Rectal smooth muscle tissue (tissue), 1 donor: ENCODE results near the gene MMP2.

ENCODE experiments used
- H3K27ac ChIP-seq: one replicate; pipeline ENCODE4 v1.7.0; 2013; ENCODE audit warnings: low read depth, low read length, inconsistent platforms
- H3K27me3 ChIP-seq: one replicate; pipeline ENCODE4 v1.7.0; 2013; ENCODE audit warnings: low read length; ENCODE audit not compliant: control insufficient read depth, insufficient read depth
- H3K36me3 ChIP-seq: one replicate; pipeline ENCODE4 v1.7.0; 2013; ENCODE audit warnings: low read length; ENCODE audit not compliant: control insufficient read depth, insufficient read depth
- H3K4me1 ChIP-seq: one replicate; pipeline ENCODE4 v1.7.0; 2013; ENCODE audit warnings: low read length; ENCODE audit not compliant: control insufficient read depth, insufficient read depth
- H3K4me3 ChIP-seq: one replicate; pipeline ENCODE4 v1.7.0; 2013; ENCODE audit warnings: low read length
- H3K9ac ChIP-seq: one replicate; pipeline ENCODE4 v1.7.0; 2013; ENCODE audit warnings: low read length

Gene MMP2

DNA sequence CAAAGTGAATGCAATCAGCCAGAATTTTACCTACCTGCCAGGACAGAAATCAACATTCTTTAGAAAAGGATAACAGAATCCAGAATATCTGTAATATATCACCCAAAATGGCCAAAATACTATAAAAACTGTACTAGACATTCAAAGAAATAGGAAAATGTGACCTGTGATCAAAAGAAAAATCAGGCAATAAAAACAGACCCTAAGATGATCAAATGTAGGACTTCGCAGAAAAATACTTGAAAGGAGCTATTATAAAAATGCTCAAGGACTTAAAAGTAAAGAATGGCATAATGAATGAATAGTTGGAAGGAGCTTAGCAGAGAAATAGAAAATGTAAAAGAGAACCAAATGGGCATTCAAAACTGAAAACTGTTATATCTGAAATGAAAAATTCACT, 33.9 kb downstream of the MMP2 start:
- Histone ChIP-seq H3K36me3 (no peaks in the 10 kb centered on the region), H3K27ac (no peak overlapping the region), H3K27me3 (no peaks in the 10 kb centered on the region), H3K9ac (no peak overlapping the region), H3K4me3 (no peak overlapping the region), H3K4me1 (no peaks in the 10 kb centered on the region)

- no peak overlapping the region for H3K4me3 ChIP-seq
- H3K9ac ChIP-seq, result no peak overlapping the region
- H3K36me3 ChIP-seq, result no peaks in the 10 kb centered on the region
- H3K4me1 ChIP-seq, result no peaks in the 10 kb centered on the region
- no peaks in the 10 kb centered on the region for H3K27me3 ChIP-seq
- H3K27ac ChIP-seq, result no peak overlapping the region
Measured at GRCh38 chr16:55513616-55514015, 34.6 kb downstream of the MMP2 start.

DNA sequence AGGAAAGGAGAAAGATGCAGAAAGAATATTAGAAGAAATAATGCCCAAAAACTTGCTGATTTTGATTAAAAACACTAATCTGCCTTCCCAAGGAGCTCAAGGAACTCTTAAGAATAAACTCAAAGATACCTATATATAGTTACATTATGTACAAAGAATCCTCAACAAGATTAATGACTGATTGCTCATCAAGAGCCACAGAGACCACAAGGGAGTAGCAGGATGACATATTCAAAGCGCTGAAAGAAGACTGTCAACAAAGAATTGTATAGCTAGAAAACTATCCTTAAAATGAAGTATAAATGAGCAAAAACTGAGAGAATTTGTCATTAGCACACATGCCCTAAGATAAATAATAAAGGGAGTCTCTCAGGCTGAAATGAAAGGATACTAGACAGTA, 36.1 kb downstream of the MMP2 start:
- no peaks in the 10 kb centered on the region for H3K36me3 ChIP-seq
- H3K27ac ChIP-seq, result no peak overlapping the region
- H3K9ac ChIP-seq, result no peak overlapping the region

DNA sequence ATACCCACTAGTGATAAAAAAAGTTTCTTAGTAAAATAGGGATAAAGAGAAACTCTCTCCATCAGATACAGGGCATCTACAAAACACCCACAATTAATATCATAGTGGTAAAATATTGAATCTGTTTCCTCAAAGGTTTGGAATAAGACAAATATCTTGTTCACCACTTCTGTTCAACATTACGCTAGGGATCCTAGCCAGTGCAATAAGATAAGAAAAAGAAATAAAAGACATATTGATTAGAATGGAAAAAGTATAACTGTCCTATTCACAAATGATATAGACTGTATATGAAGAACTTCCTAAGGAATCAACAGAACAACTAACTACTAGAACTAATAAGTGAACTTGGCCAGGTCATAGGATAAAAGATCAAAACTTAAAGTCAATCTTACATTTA, 42.8 kb downstream of the MMP2 start:
- no peaks in the 10 kb centered on the region for H3K27me3 ChIP-seq
- H3K36me3 ChIP-seq, result no peaks in the 10 kb centered on the region
- H3K27ac ChIP-seq, result no peak overlapping the region
- H3K4me3 ChIP-seq, result no peak overlapping the region
- H3K4me1 ChIP-seq, result no peaks in the 10 kb centered on the region
- H3K9ac ChIP-seq, result no peak overlapping the region

More for the DNA sequence above, 36.1 kb downstream of the MMP2 start:
- Histone ChIP-seq H3K4me3 (no peak overlapping the region), H3K27me3 (no peaks in the 10 kb centered on the region), H3K4me1 (no peaks in the 10 kb centered on the region)

DNA sequence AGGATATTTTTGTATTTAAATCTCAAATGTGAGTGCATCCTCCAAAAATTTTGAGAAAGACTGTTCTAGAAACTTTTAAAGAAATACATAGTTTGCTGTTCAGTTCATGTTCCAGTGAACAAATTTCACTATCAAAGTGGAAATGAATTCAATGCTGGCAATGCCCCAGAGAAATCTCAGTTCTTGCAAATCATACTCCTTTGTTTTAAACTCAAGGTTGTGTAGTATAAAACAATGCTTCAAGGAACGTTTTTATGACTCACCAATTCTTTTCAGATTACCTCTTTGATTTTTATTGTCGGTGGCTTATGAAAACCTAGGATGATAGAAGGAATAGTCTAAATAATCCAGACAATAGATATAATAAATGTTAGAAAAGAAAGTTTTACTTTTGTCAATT, 47.4 kb downstream of the MMP2 start:
- Histone ChIP-seq H3K27ac (no peak overlapping the region), H3K36me3 (no peaks in the 10 kb centered on the region), H3K4me1 (no peaks in the 10 kb centered on the region), H3K4me3 (no peak overlapping the region), H3K27me3 (no peaks in the 10 kb centered on the region), H3K9ac (no peak overlapping the region)

DNA sequence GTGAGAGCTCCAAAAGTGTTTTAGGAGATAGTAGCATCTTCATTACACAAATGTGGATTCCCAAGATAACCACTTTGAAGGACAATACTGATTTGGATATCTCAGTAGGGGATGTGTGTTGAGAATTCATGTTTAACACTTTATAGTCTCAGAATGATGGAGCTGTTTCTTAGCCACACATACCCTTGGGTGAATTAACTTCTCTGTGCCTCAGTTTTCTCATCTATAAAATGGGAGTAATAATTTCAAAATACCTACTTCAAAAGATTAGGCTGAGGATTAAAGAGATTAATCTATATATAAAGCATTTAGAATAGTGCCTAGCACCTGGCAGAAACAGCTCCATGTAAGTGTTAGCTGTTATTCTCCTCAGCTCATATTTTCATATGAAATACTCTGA, 48.9 kb downstream of the MMP2 start:
- Histone ChIP-seq H3K27me3 (no peaks in the 10 kb centered on the region), H3K27ac (no peak overlapping the region), H3K4me1 (no peaks in the 10 kb centered on the region), H3K36me3 (no peaks in the 10 kb centered on the region), H3K9ac (no peak overlapping the region), H3K4me3 (no peak overlapping the region)

DNA sequence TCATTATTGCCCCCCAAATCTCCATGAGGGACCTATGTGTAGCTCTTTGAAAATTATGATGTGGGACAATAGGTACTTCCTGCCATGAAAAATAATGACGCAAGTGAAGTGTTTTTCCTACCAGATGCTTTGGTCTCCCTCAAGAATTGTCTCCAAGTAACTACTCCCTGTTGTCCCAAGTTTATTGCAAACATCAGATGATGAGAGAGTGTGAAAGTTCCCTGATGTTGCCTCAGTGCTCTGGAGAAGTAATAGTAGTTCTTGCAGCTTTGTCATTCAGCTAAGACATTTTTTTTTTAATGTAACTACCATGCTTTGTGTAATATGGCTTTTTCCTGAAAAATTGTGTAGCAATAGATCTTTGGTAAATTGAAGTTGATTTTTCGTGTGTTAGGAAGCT, 50.0 kb downstream of the MMP2 start:
- Histone ChIP-seq H3K9ac (no peak overlapping the region), H3K27me3 (no peaks in the 10 kb centered on the region), H3K4me3 (no peak overlapping the region), H3K36me3 (no peaks in the 10 kb centered on the region), H3K4me1 (no peaks in the 10 kb centered on the region), H3K27ac (no peak overlapping the region)

GRCh38 chr16:55530316-55530856, 51.4 kb downstream of the MMP2 start:
- H3K27me3 ChIP-seq, result no peaks in the 10 kb centered on the region
- no peaks in the 10 kb centered on the region for H3K36me3 ChIP-seq
- no peak overlapping the region for H3K27ac ChIP-seq
- no peak overlapping the region for H3K9ac ChIP-seq
- H3K4me1 ChIP-seq, result no peaks in the 10 kb centered on the region
- no peak overlapping the region for H3K4me3 ChIP-seq

DNA sequence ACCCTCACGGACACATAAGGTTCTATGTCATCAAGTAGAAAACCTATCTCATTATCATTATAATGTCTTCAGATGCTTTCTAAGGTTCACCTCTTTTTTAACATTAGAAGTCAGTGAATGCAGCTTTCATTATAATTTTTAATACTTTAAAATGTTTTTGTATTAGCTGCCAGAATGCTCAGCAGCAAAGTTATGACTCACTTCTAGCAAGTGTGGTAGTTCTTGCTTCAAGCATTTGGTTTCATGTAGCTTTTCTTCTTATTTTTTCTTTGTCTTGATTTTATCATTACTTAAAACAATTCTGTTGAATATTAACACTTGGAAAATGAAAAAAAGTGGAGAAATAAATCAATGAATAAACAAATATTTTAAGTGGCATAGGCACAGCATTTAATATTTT, 53.2 kb downstream of the MMP2 start:
- Histone ChIP-seq H3K9ac (no peak overlapping the region), H3K4me3 (no peak overlapping the region), H3K36me3 (no peaks in the 10 kb centered on the region), H3K27ac (no peak overlapping the region), H3K4me1 (no peaks in the 10 kb centered on the region), H3K27me3 (no peaks in the 10 kb centered on the region)

- no peak overlapping the region for H3K9ac ChIP-seq
- peaks cover 2% of the 10 kb centered on the region for H3K36me3 ChIP-seq
- no peak overlapping the region for H3K4me3 ChIP-seq
- no peak overlapping the region for H3K27ac ChIP-seq
- H3K4me1 ChIP-seq, result no peaks in the 10 kb centered on the region
- H3K27me3 ChIP-seq, result no peaks in the 10 kb centered on the region
Measured at GRCh38 chr16:55534756-55535155, 55.8 kb downstream of the MMP2 start.

GRCh38 chr16:55539049-55539448, 60.1 kb downstream of the MMP2 start:
- Histone ChIP-seq H3K27me3 (no peaks in the 10 kb centered on the region), H3K4me3 (no peak overlapping the region), H3K4me1 (no peaks in the 10 kb centered on the region), H3K27ac (no peak overlapping the region), H3K36me3 (peaks cover 2% of the 10 kb centered on the region), H3K9ac (no peak overlapping the region)

DNA sequence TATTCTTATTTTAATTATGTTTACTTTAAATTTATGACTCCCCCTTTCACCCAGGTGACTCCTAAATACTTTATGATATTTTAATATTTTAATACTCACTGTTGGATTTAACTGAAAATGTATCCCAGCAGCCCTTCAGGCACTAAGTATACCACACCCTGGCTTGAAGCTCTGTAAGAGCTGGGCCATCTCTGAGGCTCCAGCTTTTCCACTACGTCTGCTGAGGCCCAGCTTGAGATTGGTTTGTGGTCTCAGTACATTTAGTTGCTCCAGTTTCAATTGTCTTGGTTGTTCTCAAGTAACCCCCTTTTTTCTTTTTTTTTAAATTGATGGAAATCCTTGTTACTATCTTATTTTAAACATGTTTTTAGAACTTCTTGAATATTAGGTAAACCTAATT, 60.5 kb downstream of the MMP2 start:
- Histone ChIP-seq H3K27ac (no peak overlapping the region), H3K4me3 (no peak overlapping the region), H3K27me3 (no peaks in the 10 kb centered on the region), H3K4me1 (no peaks in the 10 kb centered on the region), H3K9ac (no peak overlapping the region), H3K36me3 (peaks cover 2% of the 10 kb centered on the region)

DNA sequence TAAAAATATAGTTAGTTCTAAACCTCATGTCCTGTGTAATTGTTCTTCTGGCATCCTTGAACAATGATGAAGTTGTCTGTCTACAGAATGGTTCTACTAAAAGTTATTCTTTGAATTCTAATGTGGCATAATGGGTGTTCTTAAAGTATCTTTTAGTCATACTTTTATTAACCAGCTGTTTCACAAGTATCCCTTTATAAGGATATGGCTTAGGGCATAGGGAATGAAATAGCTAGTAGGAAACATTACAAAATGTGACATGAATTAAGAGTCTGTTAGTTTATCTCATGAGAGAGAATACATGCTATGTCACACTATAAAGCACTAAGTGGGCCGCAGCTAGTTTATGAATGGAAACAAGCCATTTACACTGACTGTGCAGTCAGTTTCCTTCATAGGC, 61.2 kb downstream of the MMP2 start:
- Histone ChIP-seq H3K9ac (no peak overlapping the region), H3K27ac (no peak overlapping the region), H3K36me3 (peaks cover 2% of the 10 kb centered on the region), H3K4me3 (no peak overlapping the region), H3K4me1 (no peaks in the 10 kb centered on the region), H3K27me3 (no peaks in the 10 kb centered on the region)
